GM12874 (cell line): ENCODE data around the gene ANKFY1.

ENCODE experiments used
- TF ChIP-seq, protein P1 (sequence below): IDR thresholded peaks from 2 replicates; pipeline ENCODE4 v1.5.1; 2011; ENCODE audit warnings: low read depth, mild to moderate bottlenecking, control low read depth, low read length, moderate library complexity; ENCODE audit not compliant: insufficient read depth

ANKFY1 gene

DNA sequence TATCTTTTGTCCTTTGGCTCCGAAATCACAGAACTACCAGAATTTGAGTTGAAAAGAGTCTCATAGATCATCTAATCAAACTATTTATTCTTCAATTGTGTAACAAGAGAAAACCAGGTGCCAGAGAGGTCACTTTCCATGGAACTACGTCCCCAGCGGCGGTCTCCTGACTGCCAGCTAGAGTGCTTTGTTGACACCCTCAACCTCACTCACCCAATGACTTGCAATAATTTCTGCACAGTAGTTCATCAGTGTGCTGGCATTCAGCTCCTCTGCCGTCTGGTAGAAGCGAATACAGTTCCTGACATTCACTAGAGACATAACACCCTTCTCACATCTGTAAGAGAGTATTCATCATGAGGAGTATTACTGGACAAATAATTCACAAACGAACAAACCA, 54.2 kb downstream of the ANKFY1 start:
- TF ChIP-seq, protein P1, sequence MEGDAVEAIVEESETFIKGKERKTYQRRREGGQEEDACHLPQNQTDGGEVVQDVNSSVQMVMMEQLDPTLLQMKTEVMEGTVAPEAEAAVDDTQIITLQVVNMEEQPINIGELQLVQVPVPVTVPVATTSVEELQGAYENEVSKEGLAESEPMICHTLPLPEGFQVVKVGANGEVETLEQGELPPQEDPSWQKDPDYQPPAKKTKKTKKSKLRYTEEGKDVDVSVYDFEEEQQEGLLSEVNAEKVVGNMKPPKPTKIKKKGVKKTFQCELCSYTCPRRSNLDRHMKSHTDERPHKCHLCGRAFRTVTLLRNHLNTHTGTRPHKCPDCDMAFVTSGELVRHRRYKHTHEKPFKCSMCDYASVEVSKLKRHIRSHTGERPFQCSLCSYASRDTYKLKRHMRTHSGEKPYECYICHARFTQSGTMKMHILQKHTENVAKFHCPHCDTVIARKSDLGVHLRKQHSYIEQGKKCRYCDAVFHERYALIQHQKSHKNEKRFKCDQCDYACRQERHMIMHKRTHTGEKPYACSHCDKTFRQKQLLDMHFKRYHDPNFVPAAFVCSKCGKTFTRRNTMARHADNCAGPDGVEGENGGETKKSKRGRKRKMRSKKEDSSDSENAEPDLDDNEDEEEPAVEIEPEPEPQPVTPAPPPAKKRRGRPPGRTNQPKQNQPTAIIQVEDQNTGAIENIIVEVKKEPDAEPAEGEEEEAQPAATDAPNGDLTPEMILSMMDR = no peak

DNA sequence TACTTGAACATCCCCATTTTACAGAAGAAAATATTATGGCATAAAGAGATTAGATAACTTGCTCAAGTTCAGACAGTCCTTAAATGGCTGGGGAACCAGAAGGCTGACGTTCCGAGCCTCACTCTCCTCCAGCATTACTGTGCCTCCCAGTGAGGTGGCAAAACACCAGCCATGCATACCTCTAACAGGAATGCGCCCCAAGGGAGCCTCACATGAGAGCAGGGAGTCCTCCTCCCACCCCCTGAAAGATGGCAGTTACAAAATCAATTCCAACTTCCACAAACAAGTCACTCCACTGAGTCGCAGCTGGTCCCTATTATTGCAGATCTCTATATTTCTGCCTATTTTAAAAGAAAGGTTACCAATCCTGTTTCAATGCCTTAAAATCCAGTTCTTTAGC, 55.5 kb downstream of the ANKFY1 start:
- TF ChIP-seq, protein P1 = no peak

DNA sequence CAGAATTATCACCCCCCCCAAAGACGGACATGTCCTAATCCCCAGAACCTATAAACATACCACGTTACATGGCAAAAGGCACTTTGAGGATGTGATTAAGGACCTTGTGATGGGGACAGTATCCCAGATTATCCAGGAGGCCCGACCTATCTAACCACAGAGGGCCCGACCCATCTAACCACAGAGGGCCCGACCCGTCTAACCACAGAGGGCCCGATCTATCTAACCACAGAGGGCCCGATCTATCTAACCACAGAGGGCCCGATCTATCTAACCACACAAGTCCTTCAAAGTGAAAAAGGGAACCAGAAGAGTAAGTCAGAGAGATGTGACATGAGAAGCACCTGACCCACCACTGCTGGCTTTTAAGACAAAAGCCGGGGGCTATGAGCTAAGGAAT, 56.8 kb downstream of the ANKFY1 start:
- TF ChIP-seq, protein P1 = no peak

DNA sequence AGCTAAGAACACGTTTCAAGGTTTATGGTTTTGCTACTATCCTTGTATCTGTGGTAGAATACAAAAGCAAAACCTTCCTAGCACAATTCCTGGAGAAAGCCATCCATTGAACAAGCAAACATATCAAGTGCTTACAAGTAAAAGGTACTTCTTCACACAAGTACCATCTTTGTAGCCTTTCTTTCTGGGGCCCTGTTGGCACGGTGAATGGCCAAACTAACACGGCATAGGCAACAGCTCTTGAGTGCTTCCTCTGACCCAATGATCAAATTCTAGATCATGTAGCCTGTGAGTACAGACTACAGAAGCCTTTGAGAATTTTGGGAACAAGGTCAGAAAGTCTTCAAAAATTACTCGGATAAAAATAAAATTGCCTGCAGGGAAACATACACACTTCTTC, 57.9 kb downstream of the ANKFY1 start:
- TF ChIP-seq, protein P1 = no peak

DNA sequence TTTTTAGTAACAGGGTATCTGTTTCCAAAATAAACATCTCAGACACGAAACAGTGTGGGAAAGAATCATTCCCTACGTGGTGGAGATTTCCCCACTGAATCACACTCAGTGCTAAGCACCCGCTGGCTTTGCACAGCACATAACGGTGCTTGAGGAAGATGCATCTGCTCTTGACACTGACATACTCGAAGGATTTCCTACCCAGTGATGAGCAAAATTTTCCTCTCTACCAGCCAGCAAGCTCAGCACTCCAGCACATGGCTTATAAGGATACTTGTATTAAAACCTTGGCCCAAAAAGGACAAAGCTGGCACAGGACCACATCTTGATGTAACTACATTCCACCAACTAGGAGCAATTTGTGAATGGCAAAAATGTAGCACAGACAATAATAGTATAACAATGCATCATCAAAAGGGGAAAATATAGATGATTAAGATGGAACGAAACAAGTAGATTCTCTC, 59.0 kb downstream of the ANKFY1 start:
- TF ChIP-seq, protein P1 = no peak

DNA sequence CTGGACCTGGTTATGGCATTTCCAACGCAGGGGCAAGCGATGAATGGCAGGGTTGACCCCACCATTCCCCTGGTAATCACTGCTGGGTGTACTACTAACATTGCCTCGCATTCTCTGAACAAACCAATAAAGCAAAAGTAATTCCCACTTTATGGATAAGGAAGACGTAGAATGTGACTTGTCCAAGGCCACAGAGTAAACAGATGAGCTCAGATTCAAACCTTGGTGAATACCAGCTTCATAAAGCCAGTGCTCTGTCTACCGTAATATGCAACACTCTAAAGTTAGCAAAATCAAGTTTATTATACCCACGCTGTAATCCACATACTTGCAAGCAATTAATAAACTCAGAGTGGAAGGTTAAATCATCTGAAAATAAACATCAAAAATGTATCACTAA, 59.6 kb downstream of the ANKFY1 start:
- TF ChIP-seq, protein P1 = no peak

DNA sequence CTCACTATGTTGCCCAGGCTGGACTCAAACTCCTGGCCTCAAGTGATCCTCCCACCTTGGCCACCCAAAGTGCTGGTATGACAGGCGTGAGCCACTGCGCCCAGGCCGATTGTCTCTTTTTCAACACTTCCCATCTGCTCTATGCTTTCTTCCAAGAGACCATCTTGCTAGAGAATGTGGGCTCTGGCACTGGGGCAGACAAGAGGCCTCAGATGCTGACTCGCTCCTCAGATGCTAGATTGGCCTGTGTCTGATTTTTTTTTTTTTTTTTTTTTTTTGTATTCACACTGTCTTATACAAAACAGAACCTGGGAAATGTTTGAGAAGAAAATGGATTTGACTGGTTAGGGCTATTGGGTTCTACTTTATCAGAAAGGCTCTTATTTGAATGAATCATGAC, 62.6 kb downstream of the ANKFY1 start:
- TF ChIP-seq, protein P1 = no peak
